ENCODE measurements around the gene SERPINF2. TPM values are rescaled to one million over a fixed set of nuclear protein-coding genes. Genes with fewer than 3 reads are reported as not detected.
A peak's percentile ranks its signal among the peaks of the same experiment; 100 is the strongest.
"Not testable (repeated sequence)": the region's sequence is repeated elsewhere in the genome, so short reads cannot be mapped to it uniquely, and the experiment has no call there.

Gene SERPINF2
- polyA plus RNA-seq, 1 donor (not counting 4 experiments of a cell fraction or from before 2014, with no cell fraction given): 0.96 TPM

- dilution Hi-C loops (cut with MboI; ENCODE audit: extremely low pct_ligation_motif_present, low sequenced_read_pairs): no loop called here
- H3K9me3 ChIP-seq (ENCODE audit: control insufficient read depth, low read depth, low read length): no peaks in the 10 kb centered on the region
- H3K36me3 ChIP-seq (ENCODE audit: control insufficient read depth in 2 of 2, extremely low read depth in 1 of 2, insufficient read depth in 2 of 2, low read length in 2 of 2): no peaks in the 10 kb centered on the region
- DNase-seq (ENCODE audit: low read depth, low spot score): peak; percentile 97
- H3K4me2 ChIP-seq (ENCODE audit: control insufficient read depth, extremely low read depth, insufficient read depth, low read depth, low read length): peak overlapping the region; percentile 85
- no peak for TF ChIP-seq EZH2 (IDR thresholded peaks at IDR 0.05; ENCODE audit: low read length)
- no peak for TF ChIP-seq CTCF (optimal IDR thresholded peaks at IDR 0.05 in 1 of 3, IDR thresholded peaks at IDR 0.05 in 1 of 3, conservative IDR thresholded peaks at IDR 0.05 in 1 of 3; ENCODE audit: extremely low read depth in 1 of 3, insufficient read depth in 2 of 3, low read length in 3 of 3)
- FAIRE-seq: peak; percentile 99
- no peaks in the 10 kb centered on the region for H3K79me2 ChIP-seq (ENCODE audit: control insufficient read depth, insufficient read depth, low read length)
- peak overlapping the region; percentile 94 for H3K27ac ChIP-seq (ENCODE audit: control insufficient read depth, insufficient read depth, low read length)
- H3K9ac ChIP-seq (ENCODE audit: control insufficient read depth, extremely low read depth, insufficient read depth, low read length): peak overlapping the region; percentile 82
- no peaks in the 10 kb centered on the region for H4K20me1 ChIP-seq (ENCODE audit: control insufficient read depth, extremely low read depth, insufficient read depth, low read length)
- H3K4me1 ChIP-seq (ENCODE audit: control insufficient read depth, extremely low read depth, insufficient read depth, low read length): peaks cover 26% of the 10 kb centered on the region
- peak overlapping the region in 2 of 3 experiments; percentile 23 to 30 for H3K4me3 ChIP-seq (ENCODE audit: control insufficient read depth in 2 of 3, extremely low read depth in 1 of 3, insufficient read depth in 2 of 3, low read depth in 1 of 3, low read length in 3 of 3)
- H2AFZ ChIP-seq (ENCODE audit: control insufficient read depth, low read length): peak overlapping the region; percentile 89
- no peaks in the 10 kb centered on the region for H3K9me1 ChIP-seq (ENCODE audit: control insufficient read depth, extremely low read depth, insufficient read depth, low read length)
- no peaks in the 10 kb centered on the region for H3K27me3 ChIP-seq (ENCODE audit: control insufficient read depth, extremely low read depth, insufficient read depth, low read length)
Measured at GRCh38 chr17:1769822-1770477, 27.3 kb downstream of the SERPINF2 start.

GRCh38 chr17:1773000-1773695 is 30.5 kb downstream of the SERPINF2 start:
- H3K79me2 ChIP-seq (ENCODE audit: control insufficient read depth, insufficient read depth, low read length); H3K4me3 ChIP-seq (ENCODE audit: control insufficient read depth in 2 of 3, extremely low read depth in 1 of 3, insufficient read depth in 2 of 3, low read depth in 1 of 3, low read length in 3 of 3); H2AFZ ChIP-seq (ENCODE audit: control insufficient read depth, low read length); H3K9ac ChIP-seq (ENCODE audit: control insufficient read depth, extremely low read depth, insufficient read depth, low read length); H3K4me2 ChIP-seq (ENCODE audit: control insufficient read depth, extremely low read depth, insufficient read depth, low read depth, low read length); FAIRE-seq; DNase-seq (ENCODE audit: low read depth, low spot score); H3K9me3 ChIP-seq (ENCODE audit: control insufficient read depth, low read depth, low read length); H3K27me3 ChIP-seq (ENCODE audit: control insufficient read depth, extremely low read depth, insufficient read depth, low read length); H4K20me1 ChIP-seq (ENCODE audit: control insufficient read depth, extremely low read depth, insufficient read depth, low read length); H3K9me1 ChIP-seq (ENCODE audit: control insufficient read depth, extremely low read depth, insufficient read depth, low read length); dilution Hi-C loops (cut with MboI; ENCODE audit: extremely low pct_ligation_motif_present, low sequenced_read_pairs): not testable (repeated sequence)
- Histone ChIP-seq H3K4me1 (ENCODE audit: control insufficient read depth, extremely low read depth, insufficient read depth, low read length) (peaks cover 26% of the 10 kb centered on the region), H3K36me3 (ENCODE audit: control insufficient read depth in 2 of 2, extremely low read depth in 1 of 2, insufficient read depth in 2 of 2, low read length in 2 of 2) (peaks cover 3 to 10% of the 10 kb centered on the region in 2 experiments), H3K27ac (ENCODE audit: control insufficient read depth, insufficient read depth, low read length) (peak overlapping the region; percentile 30)
